A549 treated with AZD2906 at 1 μM for 4 hours (cell line): Measurements from ENCODE around the gene YWHAQ. TPM values are rescaled to one million over a fixed set of nuclear protein-coding genes. Genes with fewer than 3 reads are reported as not detected.

ENCODE experiments used
- total RNA-seq: library from RNA; stranded (reverse); fragments of 200-300 nt; extraction: Qiagen RNA extraction; gene quantifications from 5 replicates; pipeline ENCODE4 v1.2.3, GENCODE V29; 2022

The YWHAQ gene
- 1,105 to 1,203 TPM (median 1,114 TPM) in 5 replicates for total RNA-seq

GRCh38 chr2:9630736-9631552 lies at the start of gene YWHAQ:
YWHAQ (minus strand) TSS chr2:9630997; CDS start chr2:9630452, 545 bp downstream.

GRCh38 chr2:9555297-9556120 lies 75.3 kb downstream of the YWHAQ start, which contains the start of gene ADAM17:
ADAM17 (minus strand) TSS chr2:9555830; CDS start chr2:9555605, 225 bp downstream.

Other genes with a start within 250 kb of the YWHAQ start
- gene ITGB1BP1, start 207.5 kb downstream of the YWHAQ start, total RNA-seq, result 166 to 178 TPM (median 173 TPM) in 5 replicates
- 46.5 to 61.0 TPM (median 50.3 TPM) in 5 replicates for gene CPSF3, start 207.3 kb downstream of the YWHAQ start, total RNA-seq
- 82.8 to 109 TPM (median 104 TPM) in 5 replicates for gene IAH1, start 156.4 kb downstream of the YWHAQ start, total RNA-seq
- gene ADAM17, start 75.2 kb downstream of the YWHAQ start, total RNA-seq, result 26.2 to 41.2 TPM (median 31.3 TPM) in 5 replicates
- gene TAF1B, start 212.5 kb upstream of the YWHAQ start, total RNA-seq, result 21.4 to 47.3 TPM (median 23.8 TPM) in 5 replicates